Midbrain (tissue), 1 donor: ENCODE results near the gene SERPINE2.
"Not testable (repeated sequence)": the region's sequence is repeated elsewhere in the genome, so short reads cannot be mapped to it uniquely, and the experiment has no call there.

ENCODE experiments used
- DNase-seq: peaks from one replicate; lab custom pipeline; 2025; lab: John Stamatoyannopoulos, UW

The SERPINE2 gene

GRCh38 chr2:223943561-223944008 is 95.5 kb downstream of the SERPINE2 start:
- no peak for DNase-seq

- DNase-seq = no peak
Observed at GRCh38 chr2:223943135-223943534, 96.0 kb downstream of the SERPINE2 start.

GRCh38 chr2:223941579-223942277 is 97.4 kb downstream of the SERPINE2 start:
- no peak for DNase-seq

GRCh38 chr2:223939438-223939837 is 99.6 kb downstream of the SERPINE2 start:
- not testable (repeated sequence) for DNase-seq

GRCh38 chr2:223937535-223937934 is 101.6 kb downstream of the SERPINE2 start:
- no peak for DNase-seq

GRCh38 chr2:223936862-223937326 is 102.2 kb downstream of the SERPINE2 start:
- DNase-seq = no peak

- DNase-seq = no peak
Observed at GRCh38 chr2:223935459-223936125, 103.5 kb downstream of the SERPINE2 start.

GRCh38 chr2:223934870-223935269 is 104.2 kb downstream of the SERPINE2 start:
- DNase-seq = no peak

GRCh38 chr2:223932816-223933800 is 106.0 kb downstream of the SERPINE2 start:
- peak; percentile 29 for DNase-seq

GRCh38 chr2:223930103-223930976 is 108.7 kb downstream of the SERPINE2 start:
- DNase-seq = peak; percentile 86

GRCh38 chr2:223929571-223930102 is 109.4 kb downstream of the SERPINE2 start:
- DNase-seq = no peak

- no peak for DNase-seq
Observed at GRCh38 chr2:223928113-223929006, 110.7 kb downstream of the SERPINE2 start.

- DNase-seq = no peak
Observed at GRCh38 chr2:223925106-223925505, 114.0 kb downstream of the SERPINE2 start.
